ENCODE measurements around the gene TMEM244.

DNA sequence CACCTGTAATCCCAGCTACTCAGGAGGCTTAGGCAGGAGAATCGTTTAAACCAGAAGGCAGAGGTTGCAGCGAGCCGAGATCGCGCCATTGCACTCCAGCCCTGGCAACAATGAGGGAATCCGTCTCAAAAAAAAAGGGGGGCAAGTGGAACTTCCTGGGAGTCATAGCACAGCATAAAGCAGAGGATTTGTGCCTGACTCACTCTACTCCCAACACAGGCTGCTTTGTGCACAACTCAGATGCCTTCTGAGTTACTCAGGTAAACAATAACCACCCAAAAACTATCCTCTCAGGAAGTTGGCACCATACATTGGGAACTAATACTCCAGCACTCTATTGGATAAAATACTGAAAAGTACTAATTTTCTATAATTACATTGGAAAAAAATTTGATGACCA lies 2.5 kb upstream of the TMEM244 start:
- TF ChIP-seq CTCF (IDR thresholded peaks at IDR 0.05; ENCODE audit: insufficient read depth, low read depth, low read length) (no peak), EZH2 (IDR thresholded peaks at IDR 0.05; ENCODE audit: insufficient read depth, low read length) (no peak)
